HK-2 (cell line): ENCODE measurements around the gene PCDH15.
A peak's percentile ranks its signal among the peaks of the same experiment; 100 is the strongest.

ENCODE experiments used
- DNase-seq: peaks from one replicate; pipeline ENCODE4 v3.0.0-alpha.2; 2018; ENCODE audit not compliant: unreplicated experiment

PCDH15 gene

GRCh38 chr10:53846809-53847208 is 954.2 kb downstream of the PCDH15 start:
- DNase-seq = no peak

GRCh38 chr10:53843736-53844362 is 957.2 kb downstream of the PCDH15 start:
- no peak for DNase-seq

- no peak for DNase-seq
Measured at GRCh38 chr10:53841483-53842145, 959.4 kb downstream of the PCDH15 start.

- no peak for DNase-seq
Measured at GRCh38 chr10:53840653-53841052, 960.4 kb downstream of the PCDH15 start.

GRCh38 chr10:53839440-53840039 is 961.5 kb downstream of the PCDH15 start:
- DNase-seq = no peak

- DNase-seq = no peak
Measured at GRCh38 chr10:53836638-53837037, 964.4 kb downstream of the PCDH15 start.

- DNase-seq = no peak
Measured at GRCh38 chr10:53833908-53834307, 967.1 kb downstream of the PCDH15 start.

- no peak for DNase-seq
Measured at GRCh38 chr10:53827261-53827660, 973.8 kb downstream of the PCDH15 start.

GRCh38 chr10:53808677-53809372 is 992.2 kb downstream of the PCDH15 start:
- peak; percentile 2 for DNase-seq

GRCh38 chr10:53786236-53786900 is 1014.7 kb downstream of the PCDH15 start:
- no peak for DNase-seq

- DNase-seq = no peak
Measured at GRCh38 chr10:53771701-53772100, 1029.3 kb downstream of the PCDH15 start.

- no peak for DNase-seq
Measured at GRCh38 chr10:53770903-53771302, 1030.1 kb downstream of the PCDH15 start.

- DNase-seq = no peak
Measured at GRCh38 chr10:53765311-53765710, 1035.7 kb downstream of the PCDH15 start.

- DNase-seq = no peak
Measured at GRCh38 chr10:53754596-53755250, 1046.3 kb downstream of the PCDH15 start.
